Measurements from ENCODE around the gene GTSF1L.
A peak's percentile ranks its signal among the peaks of the same experiment; 100 is the strongest.

GTSF1L gene

GRCh38 chr20:43750774-43751166, 24.0 kb upstream of the GTSF1L start:
- Histone ChIP-seq H2AFZ (ENCODE audit: low read depth, low read length, severe bottlenecking) (no peak overlapping the region), H3K27me3 (ENCODE audit: low read length) (no peaks in the 10 kb centered on the region), H3K9me2 (replicated peaks; ENCODE audit: insufficient read depth, low read length) (no peaks in the 10 kb centered on the region), H3K36me3 (ENCODE audit: low read length) (no peaks in the 10 kb centered on the region), H3K9me3 (ENCODE audit: insufficient read depth, low read length) (no peaks in the 10 kb centered on the region), H3K27ac (ENCODE audit: low read depth, low read length) (no peak overlapping the region; the same call in 1 of the 2 replicates), H3K79me2 (ENCODE audit: insufficient read depth, low read length) (no peaks in the 10 kb centered on the region), H3K4me2 (ENCODE audit: low read depth, low read length, poor library complexity, severe bottlenecking) (no peak overlapping the region), H3K4me3 (ENCODE audit: insufficient read depth, low read length, poor library complexity, severe bottlenecking) (no peak overlapping the region), H3F3A (ENCODE audit: insufficient read depth) (no peaks in the 10 kb centered on the region), H3K9ac (ENCODE audit: low read length) (no peak overlapping the region), H4K20me1 (ENCODE audit: low read depth, low read length) (no peaks in the 10 kb centered on the region)
- TF ChIP-seq, protein P1, sequence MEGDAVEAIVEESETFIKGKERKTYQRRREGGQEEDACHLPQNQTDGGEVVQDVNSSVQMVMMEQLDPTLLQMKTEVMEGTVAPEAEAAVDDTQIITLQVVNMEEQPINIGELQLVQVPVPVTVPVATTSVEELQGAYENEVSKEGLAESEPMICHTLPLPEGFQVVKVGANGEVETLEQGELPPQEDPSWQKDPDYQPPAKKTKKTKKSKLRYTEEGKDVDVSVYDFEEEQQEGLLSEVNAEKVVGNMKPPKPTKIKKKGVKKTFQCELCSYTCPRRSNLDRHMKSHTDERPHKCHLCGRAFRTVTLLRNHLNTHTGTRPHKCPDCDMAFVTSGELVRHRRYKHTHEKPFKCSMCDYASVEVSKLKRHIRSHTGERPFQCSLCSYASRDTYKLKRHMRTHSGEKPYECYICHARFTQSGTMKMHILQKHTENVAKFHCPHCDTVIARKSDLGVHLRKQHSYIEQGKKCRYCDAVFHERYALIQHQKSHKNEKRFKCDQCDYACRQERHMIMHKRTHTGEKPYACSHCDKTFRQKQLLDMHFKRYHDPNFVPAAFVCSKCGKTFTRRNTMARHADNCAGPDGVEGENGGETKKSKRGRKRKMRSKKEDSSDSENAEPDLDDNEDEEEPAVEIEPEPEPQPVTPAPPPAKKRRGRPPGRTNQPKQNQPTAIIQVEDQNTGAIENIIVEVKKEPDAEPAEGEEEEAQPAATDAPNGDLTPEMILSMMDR (IDR thresholded peaks at IDR 0.05; ENCODE audit: insufficient read depth, low read length, poor library complexity, severe bottlenecking): no peak
- TF ChIP-seq EZH2phosphoT487 (conservative IDR thresholded peaks at IDR 0.05; ENCODE audit: low read length): no peak

- Histone ChIP-seq H3K27me3 (ENCODE audit: low read length) (no peaks in the 10 kb centered on the region), H3K27ac (ENCODE audit: low read depth, low read length) (no peak overlapping the region), H3F3A (ENCODE audit: insufficient read depth) (no peaks in the 10 kb centered on the region), H3K9me2 (replicated peaks; ENCODE audit: insufficient read depth, low read length) (no peaks in the 10 kb centered on the region), H3K9me3 (ENCODE audit: insufficient read depth, low read length) (no peaks in the 10 kb centered on the region), H4K20me1 (ENCODE audit: low read depth, low read length) (no peaks in the 10 kb centered on the region), H3K9ac (ENCODE audit: low read length) (no peak overlapping the region), H3K36me3 (ENCODE audit: low read length) (no peaks in the 10 kb centered on the region), H2AFZ (ENCODE audit: low read depth, low read length, severe bottlenecking) (no peak overlapping the region), H3K4me2 (ENCODE audit: low read depth, low read length, poor library complexity, severe bottlenecking) (no peak overlapping the region), H3K4me3 (ENCODE audit: insufficient read depth, low read length, poor library complexity, severe bottlenecking) (no peak overlapping the region), H3K79me2 (ENCODE audit: insufficient read depth, low read length) (no peaks in the 10 kb centered on the region)
- TF ChIP-seq, protein P1 (IDR thresholded peaks at IDR 0.05; ENCODE audit: insufficient read depth, low read length, poor library complexity, severe bottlenecking): peak; percentile 90
- no peak for TF ChIP-seq EZH2phosphoT487 (conservative IDR thresholded peaks at IDR 0.05; ENCODE audit: low read length)
Measured at GRCh38 chr20:43749734-43750294, 23.0 kb upstream of the GTSF1L start.

- H3K27me3 ChIP-seq (ENCODE audit: low read length): no peaks in the 10 kb centered on the region
- TF ChIP-seq, protein P1 (IDR thresholded peaks at IDR 0.05; ENCODE audit: insufficient read depth, low read length, poor library complexity, severe bottlenecking): no peak
- no peak for TF ChIP-seq EZH2phosphoT487 (conservative IDR thresholded peaks at IDR 0.05; ENCODE audit: low read length)
- H3K79me2 ChIP-seq (ENCODE audit: insufficient read depth, low read length): no peaks in the 10 kb centered on the region
- H3K9me3 ChIP-seq (ENCODE audit: insufficient read depth, low read length): no peaks in the 10 kb centered on the region
- H3K36me3 ChIP-seq (ENCODE audit: low read length): no peaks in the 10 kb centered on the region
- H3F3A ChIP-seq (ENCODE audit: insufficient read depth): no peaks in the 10 kb centered on the region
- no peak overlapping the region for H3K9ac ChIP-seq (ENCODE audit: low read length)
- no peaks in the 10 kb centered on the region for H4K20me1 ChIP-seq (ENCODE audit: low read depth, low read length)
- H2AFZ ChIP-seq (ENCODE audit: low read depth, low read length, severe bottlenecking): no peak overlapping the region
- H3K4me2 ChIP-seq (ENCODE audit: low read depth, low read length, poor library complexity, severe bottlenecking): no peak overlapping the region
- H3K27ac ChIP-seq (ENCODE audit: low read depth, low read length): no peak overlapping the region
- no peaks in the 10 kb centered on the region for H3K9me2 ChIP-seq (replicated peaks; ENCODE audit: insufficient read depth, low read length)
- no peak overlapping the region for H3K4me3 ChIP-seq (ENCODE audit: insufficient read depth, low read length, poor library complexity, severe bottlenecking)
Measured at GRCh38 chr20:43748274-43748673, 21.5 kb upstream of the GTSF1L start.
